HG03064 (cell line): ENCODE measurements around the gene ASIC3.
A peak's percentile ranks its signal among the peaks of the same experiment; 100 is the strongest.

Experiments used
- ATAC-seq: cut with Tn5 transposase; IDR thresholded peaks from one replicate; pipeline ENCODE4 v1.9.1; 2021; ENCODE audit warnings: low read depth; ENCODE audit not compliant: unreplicated experiment

Gene ASIC3

DNA sequence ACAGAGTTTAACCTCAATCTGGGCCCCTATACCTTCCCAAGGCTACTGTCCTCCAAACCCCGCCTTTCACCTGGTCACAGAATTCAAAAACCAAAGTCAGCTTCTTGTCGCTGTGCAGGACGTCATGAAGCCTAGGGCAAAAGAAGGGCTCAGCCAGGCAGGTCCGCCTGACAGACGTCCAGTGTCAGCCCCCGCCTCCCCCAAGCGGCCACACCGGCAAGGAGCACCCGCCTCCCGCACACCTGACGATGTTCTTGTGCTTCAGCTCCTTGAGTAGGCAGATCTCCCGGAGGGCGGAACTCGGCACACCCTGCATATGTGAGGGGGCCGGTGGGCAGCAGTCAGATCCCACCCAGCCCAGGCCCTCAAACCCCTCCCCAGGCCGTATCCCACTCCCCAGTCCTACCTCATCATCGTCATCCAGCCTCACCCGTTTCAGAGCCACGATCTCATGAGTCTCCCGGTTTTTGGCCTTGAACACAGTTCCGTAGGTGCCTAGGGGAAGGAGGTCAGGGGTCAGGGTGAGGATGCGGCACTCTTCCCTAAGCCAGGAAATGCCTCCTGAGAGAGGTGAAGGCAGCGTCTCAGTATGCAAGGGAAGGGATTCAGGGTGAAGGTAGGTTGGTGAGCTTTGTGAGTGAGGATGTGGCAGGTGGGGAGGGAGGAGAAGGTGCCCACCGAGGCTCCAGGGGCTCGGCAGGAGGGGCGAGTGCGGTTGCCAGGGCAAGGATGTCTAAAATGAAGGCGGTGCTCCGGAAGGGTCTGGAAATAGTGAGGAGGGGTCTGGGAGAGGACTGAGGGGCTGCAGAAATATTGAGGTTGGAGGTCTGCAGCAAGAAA, 8.6 kb downstream of the ASIC3 start:
- no peak for ATAC-seq

DNA sequence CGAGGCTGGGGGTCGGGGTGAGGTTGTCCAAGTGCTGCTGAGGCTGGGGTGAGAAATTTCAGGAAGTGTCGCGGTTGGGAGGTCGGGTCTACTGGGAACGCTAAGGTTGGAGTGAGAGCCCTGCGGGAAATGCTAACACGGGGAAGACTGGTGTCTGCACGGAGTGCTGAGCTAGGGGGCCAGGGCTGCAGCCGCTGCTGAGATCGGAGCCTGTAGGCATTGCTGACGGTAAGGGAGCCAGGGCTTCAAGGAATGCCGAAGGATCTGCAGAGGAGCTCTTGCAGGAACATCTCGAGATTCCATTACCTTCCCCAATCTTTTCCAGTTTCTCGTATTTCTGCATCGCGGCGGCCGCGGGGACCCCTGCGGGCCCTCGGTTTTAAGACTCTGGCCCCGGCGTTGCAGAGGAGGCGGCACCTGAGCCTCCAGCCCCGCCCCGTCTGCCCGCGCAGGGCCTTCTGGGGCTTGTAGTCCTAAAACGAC, 9.2 kb downstream of the ASIC3 start, which contains the start of gene CDK5:
TSS of gene CDK5 (minus strand) at position 392 of the 483 bp plus-strand sequence. CDS start at position 343, 49 bp downstream.
- ATAC-seq, result peak; percentile 4

DNA sequence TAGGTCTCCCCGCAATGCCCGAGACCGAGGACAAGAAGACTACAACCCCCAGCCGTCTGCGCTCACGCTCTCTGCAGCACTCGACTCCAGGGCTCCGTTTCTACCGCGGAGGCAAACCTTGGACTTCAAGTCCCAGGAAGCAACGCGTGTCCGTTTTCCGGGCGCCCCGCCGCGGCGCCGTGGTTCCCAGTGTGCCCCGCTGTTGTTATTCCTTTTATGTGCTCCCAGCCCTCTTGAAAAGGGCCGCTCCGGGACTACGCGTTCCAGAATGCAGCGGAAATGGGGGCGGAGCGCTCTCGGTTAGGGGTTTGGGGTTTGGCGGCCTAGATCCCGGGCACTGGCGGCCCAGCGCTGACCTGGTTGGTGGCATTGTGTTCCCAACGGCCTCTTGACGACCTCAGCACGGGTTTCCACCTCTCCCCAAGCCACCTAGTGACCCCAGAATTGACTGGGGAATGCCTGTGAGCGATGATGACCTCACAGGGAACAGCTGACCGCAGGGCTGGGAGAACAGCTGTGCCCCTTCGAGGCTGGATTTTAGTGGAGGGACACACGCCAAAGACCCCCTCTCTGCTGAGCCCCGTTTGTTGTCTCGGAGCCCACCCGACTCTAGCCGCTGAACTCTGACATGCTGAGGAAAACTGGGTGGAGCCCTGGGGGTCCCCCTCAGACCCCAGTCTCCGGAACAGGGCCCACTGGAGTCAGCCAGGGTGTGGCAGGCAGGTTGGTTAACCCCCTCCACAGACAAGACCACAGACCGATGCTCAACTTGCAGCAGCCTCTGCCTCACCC, 9.9 kb downstream of the ASIC3 start:
- ATAC-seq, result peak; percentile 80

DNA sequence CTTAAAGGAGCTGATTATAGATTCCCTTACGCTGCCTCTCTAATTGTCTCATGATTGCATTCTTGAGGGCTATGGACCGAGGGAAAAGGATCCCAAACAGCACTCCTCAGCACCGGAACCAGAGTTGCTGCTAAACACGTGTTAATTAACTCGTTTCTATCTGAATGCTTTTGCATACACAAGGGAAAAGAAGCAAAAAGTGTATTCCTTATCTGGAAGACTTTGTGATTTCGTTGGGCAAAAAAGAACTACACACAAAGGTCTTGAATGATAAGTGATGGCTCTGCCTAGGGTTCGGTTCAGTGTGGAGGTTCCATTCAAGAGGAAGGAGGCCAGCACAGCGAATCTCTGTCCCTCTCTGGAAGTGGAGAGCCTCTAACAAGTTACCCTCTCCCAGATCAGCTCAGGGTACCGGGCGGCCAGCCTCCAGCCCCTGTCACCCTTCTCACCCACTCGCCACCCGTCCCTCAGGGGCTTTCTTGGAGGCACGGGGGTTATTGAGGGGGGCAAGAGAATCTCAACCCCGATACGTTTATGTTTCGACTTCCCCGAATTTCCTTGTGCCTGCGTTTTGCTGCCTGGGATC, 10.5 kb downstream of the ASIC3 start:
- no peak for ATAC-seq

DNA sequence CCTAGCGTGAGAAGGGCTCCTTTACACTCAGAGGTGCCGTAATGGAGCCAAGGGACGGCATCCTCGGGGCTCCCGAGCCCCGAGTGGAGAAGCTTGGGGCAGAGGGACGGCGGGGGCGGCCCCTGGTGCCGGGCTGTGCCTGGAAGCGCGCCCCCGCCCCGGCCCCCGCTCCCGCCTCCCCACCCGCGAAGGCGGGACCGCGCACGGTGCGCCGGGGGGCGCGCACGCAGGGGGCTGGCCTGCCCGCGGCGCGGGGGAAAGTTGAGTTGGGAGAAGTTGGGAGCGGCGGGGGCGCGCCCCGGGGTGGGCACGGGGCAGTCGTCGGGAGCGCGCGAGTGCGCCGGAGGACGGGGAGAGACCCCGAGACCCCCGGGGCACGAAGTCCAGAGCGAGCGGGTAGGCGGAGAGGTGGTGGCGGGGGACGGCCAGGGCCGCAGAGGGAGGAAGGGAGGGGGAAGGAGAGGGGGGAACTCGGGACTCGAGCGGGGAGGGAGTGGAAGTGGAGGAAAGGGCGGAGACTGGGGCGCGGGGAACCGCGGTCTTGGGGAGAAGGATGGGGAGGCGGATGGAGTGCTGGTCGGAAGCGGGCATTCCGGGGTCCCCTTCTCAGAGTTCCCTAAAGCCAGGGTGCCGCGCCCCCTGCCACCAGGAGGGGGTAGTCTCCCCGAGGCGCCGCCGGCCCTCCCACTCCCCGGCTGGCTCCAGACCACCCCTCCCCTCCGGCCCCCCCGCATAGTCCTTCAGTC, 11.2 kb downstream of the ASIC3 start, which contains the start of gene SLC4A2:
TSS of gene SLC4A2 (plus strand) at position 223 of the 746 bp plus-strand sequence. CDS start 2,399 bp downstream, outside the sequence.
- ATAC-seq, result peak; percentile 25

DNA sequence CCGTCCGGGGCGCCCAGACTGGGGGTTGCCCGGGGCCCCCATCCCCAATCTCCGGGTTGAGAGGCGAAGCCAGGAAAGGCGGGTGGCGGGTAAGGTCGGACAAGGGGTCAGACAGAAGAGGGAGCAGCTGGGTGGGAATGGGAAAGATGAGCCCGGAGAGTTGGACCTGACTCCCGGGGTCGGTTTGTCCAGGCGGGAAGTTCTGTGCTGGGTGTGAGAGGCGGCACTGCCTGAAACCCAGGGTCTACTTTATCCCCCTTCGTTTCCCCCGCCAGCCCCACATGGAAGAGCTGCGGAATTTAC, 11.7 kb downstream of the ASIC3 start:
- ATAC-seq, result no peak

DNA sequence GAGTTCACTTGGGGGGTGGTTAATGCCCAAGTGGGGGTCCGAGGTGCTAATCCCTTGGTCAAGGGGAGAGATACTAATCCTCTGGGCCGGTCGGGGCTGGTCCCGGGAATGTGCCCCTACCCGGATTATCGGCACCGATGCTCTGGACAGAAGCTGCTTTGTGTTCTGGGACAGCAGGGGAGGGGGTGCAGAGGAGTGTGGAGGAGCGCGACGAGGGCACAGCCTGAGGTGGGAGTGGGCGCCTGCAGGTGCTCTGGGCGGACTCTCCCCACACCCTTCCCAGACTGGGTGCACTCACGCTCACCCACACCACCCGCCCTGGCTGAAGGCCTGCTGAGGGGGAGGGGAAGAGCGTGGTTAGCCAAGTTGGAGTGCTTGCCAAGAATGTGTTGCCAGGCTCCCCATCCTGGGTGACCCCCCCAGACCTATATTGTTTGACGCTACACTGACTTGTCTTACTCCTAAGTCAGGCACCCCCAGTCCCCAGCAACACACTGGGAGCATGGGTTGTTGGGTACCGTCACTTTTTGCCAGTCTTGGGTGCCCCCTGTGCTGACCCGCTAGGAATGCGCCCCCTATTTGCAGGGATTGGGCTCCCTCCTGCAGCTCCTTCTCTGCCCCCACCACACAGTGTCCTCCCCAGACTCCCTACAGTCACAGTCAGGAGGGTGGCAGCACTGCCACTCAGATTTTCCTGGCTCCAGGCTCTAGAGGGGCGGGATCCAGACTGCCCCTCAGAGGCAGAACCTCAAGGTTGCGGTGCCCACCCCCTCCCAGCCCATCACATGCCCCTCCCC, 12.3 kb downstream of the ASIC3 start:
- no peak for ATAC-seq

DNA sequence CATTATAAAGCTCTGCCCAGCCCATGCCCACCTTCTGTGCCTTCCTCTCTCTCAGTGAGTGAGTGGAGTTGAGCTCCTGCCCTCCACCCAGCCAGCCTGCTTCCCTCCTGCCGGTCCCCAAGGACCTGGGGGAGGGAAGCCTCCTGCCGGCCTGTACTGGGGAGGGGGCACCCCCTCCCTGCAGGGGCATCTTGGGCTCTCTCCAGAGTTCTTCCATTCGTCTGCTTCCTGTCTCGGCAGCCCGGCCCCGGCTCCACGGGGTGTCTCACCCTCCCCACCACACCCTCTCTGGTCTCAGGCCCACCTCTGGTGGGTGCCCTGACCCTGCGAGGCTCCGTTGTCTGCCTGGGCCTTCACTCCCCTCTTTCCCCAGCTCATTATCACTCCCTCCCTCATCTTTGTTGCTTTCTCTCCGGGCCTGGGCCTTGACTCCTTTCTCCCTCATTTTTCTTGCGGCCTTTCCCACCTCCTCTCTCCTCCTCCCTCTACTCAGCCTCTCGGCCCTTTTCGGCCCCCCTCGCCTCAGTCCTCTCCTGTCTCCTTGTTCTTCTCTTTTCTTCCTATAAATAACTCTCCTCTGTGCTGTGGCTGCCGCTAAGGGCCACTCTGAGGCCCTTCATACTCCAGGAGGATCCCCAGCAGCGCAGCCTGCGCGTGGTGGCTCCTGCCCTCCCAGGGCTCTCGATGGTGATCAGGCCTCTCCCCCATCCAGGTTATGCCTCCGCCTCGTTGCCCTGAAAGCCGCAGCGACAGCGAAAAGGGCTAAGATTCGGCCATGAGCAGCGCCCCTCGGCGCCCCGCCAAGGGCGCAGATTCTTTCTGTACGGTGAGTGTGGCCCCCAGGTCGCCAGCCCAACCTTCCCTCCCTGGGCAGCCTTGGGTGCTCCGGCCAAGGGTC, 13.1 kb downstream of the ASIC3 start:
- no peak for ATAC-seq

DNA sequence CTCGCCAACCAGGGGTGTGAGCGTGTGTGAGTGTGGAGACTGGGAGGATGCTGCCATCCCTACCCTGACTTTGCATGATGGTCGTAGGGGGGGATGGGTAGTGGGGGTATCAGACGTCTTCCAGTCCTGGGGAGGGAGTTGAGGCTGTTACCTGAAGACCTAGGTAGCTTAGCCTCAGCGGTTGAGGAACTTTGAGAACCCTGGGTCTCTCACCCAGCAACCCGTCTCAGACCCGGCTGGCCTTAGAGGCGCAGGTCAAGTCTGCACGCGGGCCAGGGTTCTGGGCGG, 13.7 kb downstream of the ASIC3 start:
- ATAC-seq, result no peak

DNA sequence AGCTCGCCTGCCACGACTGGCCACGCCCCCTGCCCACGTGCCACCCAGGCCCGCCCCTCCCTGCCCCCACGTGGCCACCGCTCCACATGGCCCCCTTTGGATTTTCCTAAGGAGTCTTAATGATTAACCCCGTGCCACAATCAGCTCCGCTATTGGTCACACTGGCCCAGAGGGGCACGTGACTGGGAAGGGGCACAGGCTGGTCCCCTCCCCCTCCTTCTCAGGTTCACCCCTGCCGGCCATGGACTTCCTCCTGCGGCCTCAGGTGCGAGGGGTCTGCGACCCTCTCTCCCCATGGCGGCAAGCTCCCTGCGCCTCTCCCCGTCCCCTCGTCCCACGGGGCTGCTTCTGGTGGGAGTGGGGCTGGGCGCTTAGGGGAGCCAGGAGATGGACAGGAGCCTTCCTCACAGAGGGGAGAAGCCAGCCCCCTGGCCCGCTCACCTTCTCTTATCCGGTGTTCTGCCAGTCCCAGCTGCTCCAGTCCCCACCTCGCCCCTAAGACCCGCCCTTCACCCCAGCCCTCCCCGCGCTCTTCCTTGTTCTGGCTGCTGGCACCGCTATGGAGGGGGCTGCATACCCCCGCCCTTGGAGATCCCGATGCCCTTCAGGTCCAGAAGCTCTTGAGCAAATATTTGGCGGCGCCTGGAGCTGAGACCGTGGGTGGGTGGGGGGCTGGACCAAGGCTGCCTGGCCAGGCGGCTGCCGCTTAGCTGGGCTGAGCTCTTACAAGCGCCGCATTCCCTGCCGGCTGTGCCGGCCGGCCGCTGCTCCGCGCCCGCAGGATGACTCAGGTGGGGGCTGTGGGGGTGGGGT, 14.3 kb downstream of the ASIC3 start:
- ATAC-seq, result no peak

DNA sequence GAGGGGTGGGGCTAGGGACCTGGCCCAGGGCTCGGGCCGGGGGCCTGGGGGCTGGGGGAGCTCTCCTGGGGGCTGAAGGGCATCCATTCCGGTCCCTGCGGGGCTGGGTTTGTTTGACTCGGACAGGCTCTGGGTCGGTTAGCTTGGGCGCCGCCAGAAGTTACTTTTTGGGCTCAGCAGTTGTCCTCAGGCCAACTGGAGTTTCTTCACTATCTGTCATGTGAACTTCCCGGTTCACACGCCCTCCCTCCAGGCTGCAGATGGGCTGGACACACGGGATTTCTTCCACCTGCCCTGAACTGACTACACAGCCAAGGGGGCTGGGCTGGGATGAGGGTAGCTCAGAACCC, 14.9 kb downstream of the ASIC3 start:
- ATAC-seq, result no peak

DNA sequence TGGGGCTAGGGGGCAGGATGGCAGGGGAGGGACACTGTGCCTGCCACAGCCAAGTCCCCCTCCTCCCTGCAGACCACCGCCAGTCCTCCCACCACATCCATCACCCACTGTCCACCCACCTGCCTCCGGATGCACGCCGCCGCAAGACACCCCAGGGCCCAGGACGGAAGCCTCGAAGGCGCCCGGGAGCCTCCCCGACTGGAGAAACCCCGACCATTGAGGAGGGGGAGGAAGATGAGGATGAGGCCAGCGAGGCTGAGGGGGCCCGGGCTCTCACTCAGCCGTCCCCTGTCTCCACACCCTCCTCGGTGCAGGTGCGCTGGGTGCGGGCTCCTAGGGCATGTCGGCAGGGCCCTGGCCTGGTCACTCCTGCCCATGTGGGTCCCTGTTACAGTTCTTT, 16.1 kb downstream of the ASIC3 start:
- ATAC-seq, result no peak

DNA sequence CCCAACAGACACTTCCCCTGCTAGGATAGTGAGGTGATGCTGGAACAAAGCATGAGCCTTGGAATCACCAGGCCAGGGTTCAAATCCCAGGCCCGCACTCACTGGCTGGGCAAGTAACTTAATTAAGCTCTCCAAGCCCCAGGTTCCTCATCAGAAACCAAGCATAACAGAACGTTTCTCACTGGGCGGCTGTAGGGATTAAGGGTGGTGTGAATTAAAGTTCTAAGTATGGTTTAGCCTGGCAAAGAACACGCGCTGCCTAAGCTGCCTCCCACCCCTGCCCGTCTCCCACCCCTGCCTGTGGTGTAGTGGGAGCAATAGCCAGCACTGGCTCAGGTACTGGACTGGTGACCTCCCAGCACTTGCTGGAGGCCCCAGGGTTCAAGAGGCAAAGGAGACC, 16.7 kb downstream of the ASIC3 start:
- no peak for ATAC-seq

DNA sequence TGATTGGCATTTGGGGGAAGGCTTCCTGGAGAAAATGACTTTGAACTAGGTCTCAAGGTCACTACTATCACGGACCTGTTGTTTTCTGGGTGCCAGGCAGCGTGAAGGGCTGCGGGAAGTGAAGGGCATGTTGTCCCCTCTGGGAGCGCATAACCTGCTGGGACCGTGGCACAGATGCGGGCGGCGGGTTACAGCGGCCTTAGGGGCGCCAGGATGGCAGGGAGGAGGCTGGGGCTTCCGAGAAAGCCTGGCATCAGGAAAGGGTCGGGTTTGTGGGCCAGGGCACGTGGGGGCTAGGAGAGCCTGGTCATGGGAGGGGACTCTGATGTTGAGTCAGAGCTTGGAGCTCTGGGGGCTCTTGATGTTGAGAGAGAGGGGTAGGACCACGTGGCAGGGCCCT, 17.2 kb downstream of the ASIC3 start:
- ATAC-seq, result no peak

DNA sequence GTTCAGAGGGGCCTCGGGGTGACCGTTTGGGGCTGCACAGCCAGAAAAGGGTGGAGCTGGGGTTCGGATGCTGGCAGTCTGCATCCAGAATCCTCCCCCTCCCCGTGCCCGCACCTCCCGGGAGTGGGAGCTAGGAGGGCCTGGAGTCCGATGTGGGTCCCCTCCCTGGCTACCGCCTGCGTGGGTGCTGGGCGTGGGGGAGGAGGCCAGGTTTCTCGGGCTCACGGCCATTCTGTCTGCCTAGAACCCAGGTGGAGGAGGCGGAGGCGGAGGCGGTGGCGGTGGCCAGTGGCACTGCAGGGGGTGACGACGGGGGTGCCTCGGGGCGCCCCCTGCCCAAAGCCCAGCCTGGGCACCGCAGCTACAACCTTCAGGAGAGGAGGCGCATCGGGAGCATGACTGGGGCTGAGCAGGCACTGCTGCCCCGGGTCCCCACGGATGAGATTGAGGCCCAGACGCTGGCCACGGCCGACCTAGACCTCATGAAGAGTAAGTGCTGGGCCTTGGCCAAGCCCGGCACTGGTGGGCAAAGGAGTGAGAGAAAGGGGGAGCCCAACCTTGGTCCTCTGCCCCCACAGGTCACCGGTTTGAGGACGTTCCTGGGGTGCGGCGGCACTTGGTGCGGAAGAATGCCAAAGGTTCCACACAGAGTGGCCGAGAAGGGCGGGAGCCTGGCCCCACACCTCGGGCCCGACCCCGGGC, 18.1 kb downstream of the ASIC3 start:
- ATAC-seq, result no peak

DNA sequence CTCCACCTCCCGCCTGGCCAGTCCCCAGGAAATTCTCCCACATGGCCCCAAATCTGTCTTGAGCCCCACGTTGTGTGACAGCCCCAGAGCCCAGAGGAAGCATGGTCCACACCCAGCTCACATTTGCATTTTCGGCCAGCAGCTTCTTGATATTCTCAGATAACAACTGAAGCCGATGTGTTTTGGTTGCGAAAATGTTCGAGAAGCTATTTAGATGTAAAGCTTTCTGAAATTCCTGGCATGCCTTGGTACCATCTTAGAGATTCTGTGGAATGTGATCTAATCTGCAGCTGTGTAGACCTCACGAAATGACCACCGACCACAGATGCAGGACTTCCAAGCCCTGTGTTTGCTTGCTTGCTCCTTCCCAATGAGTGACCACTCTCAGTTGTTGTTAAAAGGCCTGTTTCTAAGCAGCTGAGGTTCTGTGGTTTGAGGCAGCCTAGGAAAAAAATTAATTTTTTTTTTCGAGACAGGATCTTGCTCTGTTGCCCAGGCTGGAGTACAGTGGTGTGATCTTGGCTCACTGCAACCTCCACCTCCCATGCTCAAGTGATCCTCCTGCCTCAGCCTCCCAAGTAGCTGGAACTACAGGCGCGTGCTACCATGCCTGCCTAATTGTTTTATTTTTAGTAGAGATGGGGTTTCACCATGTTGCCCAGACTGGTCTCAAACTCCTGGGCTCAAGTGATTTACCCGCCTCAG, 19.9 kb downstream of the ASIC3 start:
- no peak for ATAC-seq
